WTC11 (cell line): ENCODE results near the gene CCS. TPM values are rescaled to one million over a fixed set of nuclear protein-coding genes. Genes with fewer than 3 reads are reported as not detected.

Experiments used
- ATAC-seq: fragments of 200-7000 bp; cut with Tn5 transposase; 2 replicates; pipeline ENCODE4 v1.10.0; 2021; ENCODE audit warnings: mild to moderate bottlenecking, moderate library complexity
- CTCF ChIA-PET: fragments of 300-600 bp; sonication (Branson Sonifier 250); formaldehyde crosslinking; loops from one replicate; lab custom pipeline; 2021; ENCODE audit warnings: antibody characterized with exemption; lab: Charles Lee
- POLR2A ChIA-PET: fragments of 350-600 bp; sonication (Branson Sonifier 250); formaldehyde crosslinking; loops from one replicate; lab custom pipeline; 2021; ENCODE audit warnings: antibody characterized with exemption; lab: Charles Lee
- DNase-seq: peaks from one replicate; pipeline ENCODE4 v3.0.0; 2021; ENCODE audit warnings: low spot score
- H3K27ac Mint-ChIP-seq: 2 replicates; pipeline ENCODE4 v1.8.0; 2021; ENCODE audit warnings: mixed read lengths
- H3K27me3 Mint-ChIP-seq: 2 replicates; pipeline ENCODE4 v1.8.0; 2021; ENCODE audit warnings: low read depth, mild to moderate bottlenecking, moderate library complexity, mixed read lengths
- H3K36me3 Mint-ChIP-seq: 2 replicates; pipeline ENCODE4 v1.8.0; 2021; ENCODE audit warnings: mixed read lengths
- H3K4me1 Mint-ChIP-seq: 2 replicates; pipeline ENCODE4 v1.8.0; 2022; ENCODE audit warnings: mixed read lengths
- H3K4me3 Mint-ChIP-seq: 2 replicates; pipeline ENCODE4 v1.8.0; 2021; ENCODE audit warnings: mild to moderate bottlenecking, moderate library complexity, mixed read lengths
- H3K9me3 Mint-ChIP-seq: 2 replicates; pipeline ENCODE4 v1.8.0; 2021; ENCODE audit warnings: mixed read lengths
- ATF6 ChIP-seq: sonication (generic); formaldehyde crosslinking; IDR thresholded peaks from 2 replicates; pipeline ENCODE4 v1.8.1; 2023; ENCODE audit warnings: mild to moderate bottlenecking, missing genetic modification reagents
- EMX1 ChIP-seq: fragments of 250-450 bp; sonication (Bioruptor Pico); IDR thresholded peaks from 2 replicates; pipeline ENCODE4 v1.8.0; 2021; ENCODE audit warnings: mild to moderate bottlenecking
- FOXK1 ChIP-seq: sonication (generic); formaldehyde crosslinking; IDR thresholded peaks from 2 replicates; pipeline ENCODE4 v1.8.0; 2022; ENCODE audit warnings: mild to moderate bottlenecking, moderate library complexity, missing genetic modification reagents
- GTF2I ChIP-seq: fragments of 250-450 bp; sonication (Bioruptor Pico); conservative IDR thresholded peaks from 2 replicates; pipeline ENCODE4 v1.4.0; 2021; ENCODE audit warnings: mild to moderate bottlenecking
- HMGA2 ChIP-seq: fragments of 250-450 bp; sonication (Bioruptor Pico); IDR thresholded peaks from 2 replicates; pipeline ENCODE4 v1.4.0; 2021; ENCODE audit warnings: mild to moderate bottlenecking, moderate library complexity
- IRF2 ChIP-seq: sonication (generic); formaldehyde crosslinking; IDR thresholded peaks from 2 replicates; pipeline ENCODE4 v1.8.0; 2022; ENCODE audit warnings: low read depth, missing genetic modification reagents, borderline replicate concordance
- NFE2L1 ChIP-seq: sonication (generic); formaldehyde crosslinking; IDR thresholded peaks from 2 replicates; pipeline ENCODE4 v1.8.1; 2023; ENCODE audit warnings: missing genetic modification reagents
- NR1H2 ChIP-seq: sonication (generic); formaldehyde crosslinking; IDR thresholded peaks from 2 replicates; pipeline ENCODE4 v1.9.0; 2021; ENCODE audit warnings: mild to moderate bottlenecking, moderate library complexity, missing genetic modification reagents
- RORB ChIP-seq: fragments of 250-450 bp; sonication (Bioruptor Pico); IDR thresholded peaks from 2 replicates; pipeline ENCODE4 v1.9.0; 2021; ENCODE audit warnings: mild to moderate bottlenecking
- ZMAT4 ChIP-seq: fragments of 250-450 bp; sonication (Bioruptor Pico); IDR thresholded peaks from 2 replicates; pipeline ENCODE4 v1.9.0; 2021; ENCODE audit warnings: mild to moderate bottlenecking
- ZNF232 ChIP-seq: sonication (generic); formaldehyde crosslinking; IDR thresholded peaks from 2 replicates; pipeline ENCODE4 v1.8.0; 2022; ENCODE audit warnings: mild to moderate bottlenecking, missing genetic modification reagents
- ZNF317 ChIP-seq: sonication (generic); formaldehyde crosslinking; IDR thresholded peaks from 2 replicates; pipeline ENCODE4 v1.8.1; 2023; ENCODE audit warnings: low read depth, mild to moderate bottlenecking, moderate library complexity, missing genetic modification reagents, borderline replicate concordance
- total RNA-seq: library from RNA; stranded (reverse); gene quantifications from 3 replicates; pipeline ENCODE4 v1.2.3, GENCODE V29; 2021
- TF ChIP-seq, protein P1 (sequence below): sonication (generic); formaldehyde crosslinking; IDR thresholded peaks from 2 replicates; pipeline ENCODE4 v1.8.1; 2023; ENCODE audit warnings: mild to moderate bottlenecking, missing genetic modification reagents, borderline replicate concordance
- TF ChIP-seq, protein P2 (sequence below): sonication (generic); formaldehyde crosslinking; IDR thresholded peaks from 2 replicates; pipeline ENCODE4 v1.8.0; 2022; ENCODE audit warnings: mild to moderate bottlenecking, missing genetic modification reagents
- TF ChIP-seq, protein P3 (sequence below): fragments of 200-600 bp; IDR thresholded peaks from 2 replicates; pipeline ENCODE4 v1.8.0; 2022; ENCODE audit warnings: antibody characterized with exemption

The CCS gene
- total RNA-seq, 1 experiment from 2014 or later, result 35.9 TPM

DNA sequence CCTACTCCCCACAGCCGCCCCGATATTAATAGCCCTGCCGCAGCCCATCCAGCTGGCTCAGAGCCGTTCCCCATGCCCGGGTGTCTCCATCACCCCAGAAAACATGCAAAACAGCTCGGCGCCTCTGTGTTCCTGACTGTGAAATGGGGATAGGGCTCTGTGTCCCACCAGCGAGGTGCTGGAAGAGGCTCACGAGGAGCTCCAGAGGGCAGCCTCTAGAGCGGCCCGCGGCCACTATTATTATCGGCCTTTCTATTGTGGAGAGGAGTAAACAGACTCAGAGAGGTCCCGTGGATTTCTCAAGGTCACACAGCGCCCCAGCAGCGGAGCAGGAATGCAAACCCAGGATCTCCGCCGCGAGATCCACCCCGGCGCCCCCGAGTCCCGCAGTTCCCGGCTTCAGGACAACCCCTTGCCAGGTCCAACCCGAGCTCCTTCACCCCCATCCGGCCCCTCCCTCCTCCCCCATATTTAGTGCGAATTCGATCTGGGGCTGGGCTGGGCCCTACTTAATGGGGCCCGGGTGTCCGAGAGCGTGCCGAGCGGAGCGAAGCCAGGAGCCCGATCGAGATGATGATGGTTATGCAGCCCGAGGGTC lies 46.5 kb upstream of the CCS start, which contains the start of gene ACTN3 (continued):
- TF ChIP-seq RORB (CRISPR knock-in tag), result no peak
- peak; percentile 65; the same call in 1 of the 2 replicates for TF ChIP-seq EMX1
- TF ChIP-seq ZMAT4 (CRISPR knock-in tag), result no peak
- TF ChIP-seq, protein P1, sequence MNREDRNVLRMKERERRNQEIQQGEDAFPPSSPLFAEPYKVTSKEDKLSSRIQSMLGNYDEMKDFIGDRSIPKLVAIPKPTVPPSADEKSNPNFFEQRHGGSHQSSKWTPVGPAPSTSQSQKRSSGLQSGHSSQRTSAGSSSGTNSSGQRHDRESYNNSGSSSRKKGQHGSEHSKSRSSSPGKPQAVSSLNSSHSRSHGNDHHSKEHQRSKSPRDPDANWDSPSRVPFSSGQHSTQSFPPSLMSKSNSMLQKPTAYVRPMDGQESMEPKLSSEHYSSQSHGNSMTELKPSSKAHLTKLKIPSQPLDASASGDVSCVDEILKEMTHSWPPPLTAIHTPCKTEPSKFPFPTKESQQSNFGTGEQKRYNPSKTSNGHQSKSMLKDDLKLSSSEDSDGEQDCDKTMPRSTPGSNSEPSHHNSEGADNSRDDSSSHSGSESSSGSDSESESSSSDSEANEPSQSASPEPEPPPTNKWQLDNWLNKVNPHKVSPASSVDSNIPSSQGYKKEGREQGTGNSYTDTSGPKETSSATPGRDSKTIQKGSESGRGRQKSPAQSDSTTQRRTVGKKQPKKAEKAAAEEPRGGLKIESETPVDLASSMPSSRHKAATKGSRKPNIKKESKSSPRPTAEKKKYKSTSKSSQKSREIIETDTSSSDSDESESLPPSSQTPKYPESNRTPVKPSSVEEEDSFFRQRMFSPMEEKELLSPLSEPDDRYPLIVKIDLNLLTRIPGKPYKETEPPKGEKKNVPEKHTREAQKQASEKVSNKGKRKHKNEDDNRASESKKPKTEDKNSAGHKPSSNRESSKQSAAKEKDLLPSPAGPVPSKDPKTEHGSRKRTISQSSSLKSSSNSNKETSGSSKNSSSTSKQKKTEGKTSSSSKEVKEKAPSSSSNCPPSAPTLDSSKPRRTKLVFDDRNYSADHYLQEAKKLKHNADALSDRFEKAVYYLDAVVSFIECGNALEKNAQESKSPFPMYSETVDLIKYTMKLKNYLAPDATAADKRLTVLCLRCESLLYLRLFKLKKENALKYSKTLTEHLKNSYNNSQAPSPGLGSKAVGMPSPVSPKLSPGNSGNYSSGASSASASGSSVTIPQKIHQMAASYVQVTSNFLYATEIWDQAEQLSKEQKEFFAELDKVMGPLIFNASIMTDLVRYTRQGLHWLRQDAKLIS (CRISPR knock-in tag), result no peak
- TF ChIP-seq NR1H2 (CRISPR knock-in tag), result no peak
- no peak for TF ChIP-seq IRF2 (CRISPR knock-in tag)
- TF ChIP-seq, protein P2, sequence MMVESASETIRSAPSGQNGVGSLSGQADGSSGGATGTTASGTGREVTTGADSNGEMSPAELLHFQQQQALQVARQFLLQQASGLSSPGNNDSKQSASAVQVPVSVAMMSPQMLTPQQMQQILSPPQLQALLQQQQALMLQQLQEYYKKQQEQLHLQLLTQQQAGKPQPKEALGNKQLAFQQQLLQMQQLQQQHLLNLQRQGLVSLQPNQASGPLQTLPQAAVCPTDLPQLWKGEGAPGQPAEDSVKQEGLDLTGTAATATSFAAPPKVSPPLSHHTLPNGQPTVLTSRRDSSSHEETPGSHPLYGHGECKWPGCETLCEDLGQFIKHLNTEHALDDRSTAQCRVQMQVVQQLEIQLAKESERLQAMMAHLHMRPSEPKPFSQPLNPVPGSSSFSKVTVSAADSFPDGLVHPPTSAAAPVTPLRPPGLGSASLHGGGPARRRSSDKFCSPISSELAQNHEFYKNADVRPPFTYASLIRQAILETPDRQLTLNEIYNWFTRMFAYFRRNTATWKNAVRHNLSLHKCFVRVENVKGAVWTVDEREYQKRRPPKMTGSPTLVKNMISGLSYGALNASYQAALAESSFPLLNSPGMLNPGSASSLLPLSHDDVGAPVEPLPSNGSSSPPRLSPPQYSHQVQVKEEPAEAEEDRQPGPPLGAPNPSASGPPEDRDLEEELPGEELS (CRISPR knock-in tag), result no peak
- TF ChIP-seq HMGA2 (CRISPR knock-in tag), result no peak
- TF ChIP-seq NFE2L1, result no peak
- TF ChIP-seq FOXK1, result no peak; the same call in 1 of the 2 replicates
- TF ChIP-seq ZNF317 (CRISPR knock-in tag), result no peak

GRCh38 chr11:66546966-66547661 lies 45.9 kb upstream of the CCS start:
- ATAC-seq (no peak), DNase-seq (no peak)
- Mint-ChIP-seq H3K4me3 (peak overlapping the region; percentile 85), H3K27ac (0 out of 2 replicates have a peak overlapping the region, but pooled peaks have one; percentile 93), H3K4me1 (peaks cover 38% of the 10 kb centered on the region), H3K9me3 (no peaks in the 10 kb centered on the region), H3K36me3 (no peaks in the 10 kb centered on the region; the same call in 1 of the 2 replicates), H3K27me3 (no peaks in the 10 kb centered on the region)
- peak; percentile 79 for TF ChIP-seq GTF2I (CRISPR knock-in tag)
- no peak for TF ChIP-seq EMX1
- no peak for TF ChIP-seq ATF6 (CRISPR knock-in tag)
- TF ChIP-seq, protein P3, sequence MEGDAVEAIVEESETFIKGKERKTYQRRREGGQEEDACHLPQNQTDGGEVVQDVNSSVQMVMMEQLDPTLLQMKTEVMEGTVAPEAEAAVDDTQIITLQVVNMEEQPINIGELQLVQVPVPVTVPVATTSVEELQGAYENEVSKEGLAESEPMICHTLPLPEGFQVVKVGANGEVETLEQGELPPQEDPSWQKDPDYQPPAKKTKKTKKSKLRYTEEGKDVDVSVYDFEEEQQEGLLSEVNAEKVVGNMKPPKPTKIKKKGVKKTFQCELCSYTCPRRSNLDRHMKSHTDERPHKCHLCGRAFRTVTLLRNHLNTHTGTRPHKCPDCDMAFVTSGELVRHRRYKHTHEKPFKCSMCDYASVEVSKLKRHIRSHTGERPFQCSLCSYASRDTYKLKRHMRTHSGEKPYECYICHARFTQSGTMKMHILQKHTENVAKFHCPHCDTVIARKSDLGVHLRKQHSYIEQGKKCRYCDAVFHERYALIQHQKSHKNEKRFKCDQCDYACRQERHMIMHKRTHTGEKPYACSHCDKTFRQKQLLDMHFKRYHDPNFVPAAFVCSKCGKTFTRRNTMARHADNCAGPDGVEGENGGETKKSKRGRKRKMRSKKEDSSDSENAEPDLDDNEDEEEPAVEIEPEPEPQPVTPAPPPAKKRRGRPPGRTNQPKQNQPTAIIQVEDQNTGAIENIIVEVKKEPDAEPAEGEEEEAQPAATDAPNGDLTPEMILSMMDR, result no peak
- TF ChIP-seq ZNF232, result no peak
- ChIA-PET POLR2A (interaction anchor here (0.8 to 2.0 kb wide), 8 partner anchors 16 to 130 kb away, joined by 3 to 23 read pairs (median 6); partner anchors contain the start of genes BBS1, CCDC87, CCS and DPP3), CTCF (interaction anchor here (0.8 to 2.9 kb wide), 15 partner anchors 12 to 299 kb away, joined by 3 to 34 read pairs (median 5); partner anchors contain the start of genes CCDC87, CCS, DPP3 and MRPL11)
